Transverse colon (tissue), 3 donors: ENCODE data around the gene NUDT16.

ENCODE experiments used
- EP300 ChIP-seq: sonication (generic); formaldehyde crosslinking; IDR thresholded peaks from one replicate; pipeline ENCODE4 v1.6.1; 2017; ENCODE audit warnings: antibody characterized with exemption, low read depth
- POLR2A ChIP-seq: fragments of 450-650 bp; IDR thresholded peaks from one replicate; pipeline ENCODE4 v1.6.1; 2016; ENCODE audit warnings: antibody characterized with exemption, mild to moderate bottlenecking, moderate library complexity
- TF ChIP-seq, protein P1 (sequence below), 5 experiments: fragments of 200-600 bp in 3 of 5; fragments of 450-650 bp in 2 of 5; sonication (generic) in 3 of 5; IDR thresholded peaks; 1 replicate in 2 of 5; 2 replicates in 3 of 5; pipeline ENCODE4 v1.5.1; 2016 to 2017; ENCODE audit warnings: antibody characterized with exemption in 5 of 5, inconsistent platforms in 3 of 5, mild to moderate bottlenecking in 2 of 5, moderate library complexity in 1 of 5

GRCh38 chr3:131387796-131388489, 6.4 kb downstream of the NUDT16 start:
- TF ChIP-seq, protein P1, sequence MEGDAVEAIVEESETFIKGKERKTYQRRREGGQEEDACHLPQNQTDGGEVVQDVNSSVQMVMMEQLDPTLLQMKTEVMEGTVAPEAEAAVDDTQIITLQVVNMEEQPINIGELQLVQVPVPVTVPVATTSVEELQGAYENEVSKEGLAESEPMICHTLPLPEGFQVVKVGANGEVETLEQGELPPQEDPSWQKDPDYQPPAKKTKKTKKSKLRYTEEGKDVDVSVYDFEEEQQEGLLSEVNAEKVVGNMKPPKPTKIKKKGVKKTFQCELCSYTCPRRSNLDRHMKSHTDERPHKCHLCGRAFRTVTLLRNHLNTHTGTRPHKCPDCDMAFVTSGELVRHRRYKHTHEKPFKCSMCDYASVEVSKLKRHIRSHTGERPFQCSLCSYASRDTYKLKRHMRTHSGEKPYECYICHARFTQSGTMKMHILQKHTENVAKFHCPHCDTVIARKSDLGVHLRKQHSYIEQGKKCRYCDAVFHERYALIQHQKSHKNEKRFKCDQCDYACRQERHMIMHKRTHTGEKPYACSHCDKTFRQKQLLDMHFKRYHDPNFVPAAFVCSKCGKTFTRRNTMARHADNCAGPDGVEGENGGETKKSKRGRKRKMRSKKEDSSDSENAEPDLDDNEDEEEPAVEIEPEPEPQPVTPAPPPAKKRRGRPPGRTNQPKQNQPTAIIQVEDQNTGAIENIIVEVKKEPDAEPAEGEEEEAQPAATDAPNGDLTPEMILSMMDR (IDR thresholded peaks at IDR 0.05): no peak
- TF ChIP-seq POLR2A: no peak
- no peak for TF ChIP-seq EP300
